Smooth muscle cell (in vitro differentiated cells): ENCODE measurements around the gene SHISA9. TPM values are rescaled to one million over a fixed set of nuclear protein-coding genes. Genes with fewer than 3 reads are reported as not detected.

Source experiments
- DNase-seq: peaks from one replicate; lab custom pipeline; 2025; ENCODE audit not compliant: unreplicated experiment; lab: John Stamatoyannopoulos, UW
- H2AFZ ChIP-seq: fragments of 200-600 bp; sonication (generic); 2 replicates; pipeline ENCODE4 v1.6.0; 2016; ENCODE audit warnings: antibody characterized with exemption, low read depth, mild to moderate bottlenecking
- H3F3A ChIP-seq: fragments of 200-600 bp; sonication (generic); 2 replicates; pipeline ENCODE4 v1.6.0; 2017; ENCODE audit warnings: antibody characterized with exemption, low read depth
- H3K27ac ChIP-seq: fragments of 200-600 bp; sonication (generic); 2 replicates; pipeline ENCODE4 v1.5.1; 2016; ENCODE audit warnings: low read depth, mild to moderate bottlenecking
- H3K27me3 ChIP-seq: fragments of 200-600 bp; sonication (generic); 2 replicates; pipeline ENCODE4 v1.6.1; 2016; ENCODE audit warnings: low read depth, mild to moderate bottlenecking
- H3K36me3 ChIP-seq: fragments of 200-600 bp; sonication (generic); 2 replicates; pipeline ENCODE4 v1.5.1; 2016; ENCODE audit warnings: low read depth
- H3K4me1 ChIP-seq: fragments of 200-600 bp; sonication (generic); 2 replicates; pipeline ENCODE4 v1.5.1; 2016; ENCODE audit warnings: low read depth
- H3K4me2 ChIP-seq: fragments of 200-600 bp; sonication (generic); 2 replicates; pipeline ENCODE4 v1.6.0; 2016; ENCODE audit warnings: mild to moderate bottlenecking
- H3K4me3 ChIP-seq: fragments of 200-600 bp; sonication (generic); 2 replicates; pipeline ENCODE4 v1.5.1; 2016; ENCODE audit warnings: mild to moderate bottlenecking
- H3K79me2 ChIP-seq: fragments of 200-600 bp; sonication (generic); 2 replicates; pipeline ENCODE4 v1.6.0; 2016; ENCODE audit warnings: low read depth, mild to moderate bottlenecking
- H3K9ac ChIP-seq: fragments of 200-600 bp; sonication (generic); 2 replicates; pipeline ENCODE4 v1.6.0; 2016; ENCODE audit warnings: low read depth
- H3K9me3 ChIP-seq: fragments of 200-600 bp; sonication (generic); replicated peaks from 2 replicates; pipeline ENCODE4 v1.5.1; 2016; ENCODE audit warnings: low read depth
- H4K20me1 ChIP-seq: fragments of 200-600 bp; sonication (generic); 2 replicates; pipeline ENCODE4 v1.6.0; 2016; ENCODE audit warnings: low read depth
- WGBS: methylation state at CpG from one replicate; pipeline ENCODE4 v1.1.7; 2016; ENCODE audit warnings: low lambda C conversion rate; 5-methylcytosine and 5-hydroxymethylcytosine counted together
- polyA plus RNA-seq: library from polyadenylated mRNA; unstranded; fragments of >200 nt; fragmentation: Nextera tagmentation; extraction: Ambion mirVana; gene quantifications from 2 replicates; pipeline ENCODE4 v1.2.1, GENCODE V29; 2016
- total RNA-seq: library from RNA; depleted of rRNA; stranded (reverse); fragments of >200 nt; gene quantifications from 2 replicates; pipeline ENCODE4 v1.2.3, GENCODE V29; 2014
- TF ChIP-seq, protein P1 (sequence below): fragments of 200-600 bp; sonication (generic); IDR thresholded peaks from 2 replicates; pipeline ENCODE4 v1.5.1; 2017; ENCODE audit warnings: borderline replicate concordance, mild to moderate bottlenecking, antibody characterized with exemption; ENCODE audit not compliant: insufficient read depth, poor library complexity, severe bottlenecking

The SHISA9 gene
- total and polyA plus RNA-seq, 2 experiments from 2014 or later, result 0.09 TPM; not detected in 1

DNA sequence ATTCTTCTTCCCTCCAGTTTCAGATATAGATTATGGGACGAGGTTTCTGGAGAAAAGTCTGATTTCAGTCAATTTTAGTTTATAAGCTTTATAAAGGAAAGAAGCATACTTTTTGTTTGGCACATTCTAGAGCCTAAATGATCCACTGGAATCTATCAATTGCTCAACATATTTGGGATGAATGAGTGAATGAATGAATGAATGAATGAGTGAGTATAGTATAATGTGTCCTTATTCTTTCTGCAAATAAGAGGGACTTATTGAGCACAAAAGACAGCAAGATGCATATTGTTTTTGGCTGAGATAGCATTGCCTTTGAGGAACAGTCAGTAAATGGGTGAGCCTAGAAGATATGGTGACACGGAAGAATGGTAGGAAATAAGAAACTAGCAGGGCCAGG, 245.4 kb downstream of the SHISA9 start:
- Histone ChIP-seq H3K4me3 (no peak overlapping the region), H3F3A (no peaks in the 10 kb centered on the region), H3K9me3 (no peaks in the 10 kb centered on the region), H3K27ac (no peak overlapping the region), H3K36me3 (no peaks in the 10 kb centered on the region), H4K20me1 (no peaks in the 10 kb centered on the region), H3K27me3 (no peaks in the 10 kb centered on the region), H2AFZ (no peak overlapping the region), H3K4me2 (no peak overlapping the region), H3K79me2 (no peaks in the 10 kb centered on the region), H3K9ac (no peak overlapping the region), H3K4me1 (no peaks in the 10 kb centered on the region)
- DNase-seq, result no peak
- WGBS, result 83% methylated on average over 2 of the region's 2 CpGs
- TF ChIP-seq, protein P1, sequence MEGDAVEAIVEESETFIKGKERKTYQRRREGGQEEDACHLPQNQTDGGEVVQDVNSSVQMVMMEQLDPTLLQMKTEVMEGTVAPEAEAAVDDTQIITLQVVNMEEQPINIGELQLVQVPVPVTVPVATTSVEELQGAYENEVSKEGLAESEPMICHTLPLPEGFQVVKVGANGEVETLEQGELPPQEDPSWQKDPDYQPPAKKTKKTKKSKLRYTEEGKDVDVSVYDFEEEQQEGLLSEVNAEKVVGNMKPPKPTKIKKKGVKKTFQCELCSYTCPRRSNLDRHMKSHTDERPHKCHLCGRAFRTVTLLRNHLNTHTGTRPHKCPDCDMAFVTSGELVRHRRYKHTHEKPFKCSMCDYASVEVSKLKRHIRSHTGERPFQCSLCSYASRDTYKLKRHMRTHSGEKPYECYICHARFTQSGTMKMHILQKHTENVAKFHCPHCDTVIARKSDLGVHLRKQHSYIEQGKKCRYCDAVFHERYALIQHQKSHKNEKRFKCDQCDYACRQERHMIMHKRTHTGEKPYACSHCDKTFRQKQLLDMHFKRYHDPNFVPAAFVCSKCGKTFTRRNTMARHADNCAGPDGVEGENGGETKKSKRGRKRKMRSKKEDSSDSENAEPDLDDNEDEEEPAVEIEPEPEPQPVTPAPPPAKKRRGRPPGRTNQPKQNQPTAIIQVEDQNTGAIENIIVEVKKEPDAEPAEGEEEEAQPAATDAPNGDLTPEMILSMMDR, result no peak

DNA sequence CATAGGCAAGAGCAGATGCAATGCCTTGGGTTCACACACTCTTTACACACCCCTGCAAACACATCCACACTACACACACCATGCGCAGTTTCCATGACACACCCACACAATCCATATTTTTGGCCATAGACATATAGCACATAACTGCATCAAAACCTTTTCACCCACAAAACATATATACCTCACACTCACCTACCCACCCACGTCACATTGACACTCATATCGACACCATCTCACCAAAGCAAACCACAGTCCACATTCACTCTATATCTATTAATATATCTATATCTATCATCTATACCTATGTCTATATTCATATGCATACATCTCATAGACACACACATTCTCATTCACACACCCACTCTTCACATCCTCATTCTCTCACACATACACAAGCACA, 246.9 kb downstream of the SHISA9 start:
- no peaks in the 10 kb centered on the region for H3K27me3 ChIP-seq
- no peaks in the 10 kb centered on the region for H3K79me2 ChIP-seq
- H3K4me1 ChIP-seq, result no peaks in the 10 kb centered on the region
- DNase-seq, result no peak
- WGBS, result 96% methylated on average over 3 of the region's 3 CpGs
- H4K20me1 ChIP-seq, result no peaks in the 10 kb centered on the region
- H3K4me3 ChIP-seq, result no peak overlapping the region
- H3K9ac ChIP-seq, result no peak overlapping the region
- H3F3A ChIP-seq, result no peaks in the 10 kb centered on the region
- H2AFZ ChIP-seq, result no peak overlapping the region
- no peak overlapping the region for H3K27ac ChIP-seq
- H3K4me2 ChIP-seq, result no peak overlapping the region
- no peaks in the 10 kb centered on the region for H3K36me3 ChIP-seq
- no peaks in the 10 kb centered on the region for H3K9me3 ChIP-seq
- TF ChIP-seq, protein P1, result no peak

DNA sequence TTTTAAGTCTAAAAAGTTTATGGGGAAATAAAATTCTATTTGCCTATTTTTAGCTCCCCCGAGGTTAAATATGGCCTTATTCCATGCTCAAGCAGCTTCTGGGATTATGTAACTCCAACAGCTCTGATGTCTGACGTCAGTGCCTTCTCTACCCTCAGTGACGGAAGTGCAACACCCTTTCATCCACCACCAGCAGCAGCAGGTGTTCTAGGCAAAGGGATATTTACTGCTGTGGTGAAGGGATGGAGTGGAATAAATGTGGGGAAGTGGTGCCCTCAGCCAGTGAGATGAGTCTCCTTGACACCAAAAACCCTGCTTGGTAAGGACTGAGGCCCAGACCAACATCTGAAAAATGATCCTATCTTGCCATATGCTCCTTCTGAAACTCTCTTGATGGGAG, 247.4 kb downstream of the SHISA9 start:
- H3F3A ChIP-seq, result no peaks in the 10 kb centered on the region
- no peak overlapping the region for H3K4me3 ChIP-seq
- TF ChIP-seq, protein P1, result no peak
- no peaks in the 10 kb centered on the region for H3K36me3 ChIP-seq
- no peaks in the 10 kb centered on the region for H3K9me3 ChIP-seq
- H2AFZ ChIP-seq, result no peak overlapping the region
- H3K79me2 ChIP-seq, result no peaks in the 10 kb centered on the region
- no peaks in the 10 kb centered on the region for H4K20me1 ChIP-seq
- H3K4me1 ChIP-seq, result no peaks in the 10 kb centered on the region
- no peak overlapping the region for H3K4me2 ChIP-seq
- H3K27ac ChIP-seq, result no peak overlapping the region
- no peak for DNase-seq
- 81% methylated on average over 3 of the region's 3 CpGs for WGBS
- H3K27me3 ChIP-seq, result no peaks in the 10 kb centered on the region
- no peak overlapping the region for H3K9ac ChIP-seq

DNA sequence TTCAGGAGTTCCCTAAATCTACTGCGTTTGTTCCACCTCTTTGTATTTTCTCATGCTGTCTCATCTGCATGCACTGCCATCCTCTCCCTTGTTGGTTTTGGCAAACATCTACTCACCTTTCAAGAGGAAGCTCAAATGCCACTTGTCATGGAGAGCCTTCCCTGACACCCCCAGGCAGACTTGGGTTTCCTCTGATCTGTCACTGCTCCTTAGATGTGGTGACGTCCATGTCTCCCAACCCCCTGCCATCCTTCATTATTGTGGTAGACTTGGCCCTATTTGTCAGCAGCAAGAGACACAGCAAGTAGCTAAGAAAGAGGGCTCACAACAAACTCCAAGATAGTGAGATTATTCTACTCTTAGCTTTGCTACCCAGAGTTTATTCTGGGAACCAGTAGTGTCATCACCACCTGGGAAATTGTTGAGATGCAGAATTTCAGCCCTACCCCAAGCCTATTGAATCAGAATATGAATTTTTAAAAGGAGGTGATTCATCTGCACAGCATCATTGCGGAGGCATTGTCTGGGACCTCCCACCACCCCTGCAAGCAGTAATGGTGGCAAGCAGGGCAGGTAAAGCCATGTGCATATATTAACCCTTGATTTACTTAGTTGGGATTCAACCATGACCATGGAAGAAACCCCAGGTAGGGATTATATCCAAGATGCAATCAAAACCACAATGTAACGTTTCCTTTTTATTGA, 248.9 kb downstream of the SHISA9 start:
- H4K20me1 ChIP-seq, result no peaks in the 10 kb centered on the region
- H3F3A ChIP-seq, result no peaks in the 10 kb centered on the region
- WGBS, result 96% methylated on average over 4 of the region's 4 CpGs
- no peak for DNase-seq
- no peaks in the 10 kb centered on the region for H3K9me3 ChIP-seq
- TF ChIP-seq, protein P1, result no peak
- H3K9ac ChIP-seq, result no peak overlapping the region
- H3K27ac ChIP-seq, result no peak overlapping the region
- H3K4me1 ChIP-seq, result no peaks in the 10 kb centered on the region
- H3K4me3 ChIP-seq, result no peak overlapping the region
- H3K4me2 ChIP-seq, result no peak overlapping the region
- H3K27me3 ChIP-seq, result no peaks in the 10 kb centered on the region
- H3K36me3 ChIP-seq, result no peaks in the 10 kb centered on the region
- H3K79me2 ChIP-seq, result no peaks in the 10 kb centered on the region
- H2AFZ ChIP-seq, result no peak overlapping the region
